AG09309 (cell line): Measurements from ENCODE around the gene EPS15.

ENCODE experiments used
- DNase-seq: peaks from one replicate; pipeline ENCODE4 v3.0.0-alpha.2; 2010; ENCODE audit warnings: low read depth
- H3K4me3 ChIP-seq: 2 replicates; pipeline ENCODE4 v1.5.1; 2011; ENCODE audit warnings: mild to moderate bottlenecking, low read depth, low read length, moderate library complexity; ENCODE audit not compliant: control insufficient read depth
- TF ChIP-seq, protein P1 (sequence below): IDR thresholded peaks from 2 replicates; pipeline ENCODE4 v1.5.1; 2011; ENCODE audit warnings: mild to moderate bottlenecking, low read depth, low read length, inconsistent platforms; ENCODE audit not compliant: insufficient read depth, control insufficient read depth; ENCODE audit errors: missing control alignments

Gene EPS15

DNA sequence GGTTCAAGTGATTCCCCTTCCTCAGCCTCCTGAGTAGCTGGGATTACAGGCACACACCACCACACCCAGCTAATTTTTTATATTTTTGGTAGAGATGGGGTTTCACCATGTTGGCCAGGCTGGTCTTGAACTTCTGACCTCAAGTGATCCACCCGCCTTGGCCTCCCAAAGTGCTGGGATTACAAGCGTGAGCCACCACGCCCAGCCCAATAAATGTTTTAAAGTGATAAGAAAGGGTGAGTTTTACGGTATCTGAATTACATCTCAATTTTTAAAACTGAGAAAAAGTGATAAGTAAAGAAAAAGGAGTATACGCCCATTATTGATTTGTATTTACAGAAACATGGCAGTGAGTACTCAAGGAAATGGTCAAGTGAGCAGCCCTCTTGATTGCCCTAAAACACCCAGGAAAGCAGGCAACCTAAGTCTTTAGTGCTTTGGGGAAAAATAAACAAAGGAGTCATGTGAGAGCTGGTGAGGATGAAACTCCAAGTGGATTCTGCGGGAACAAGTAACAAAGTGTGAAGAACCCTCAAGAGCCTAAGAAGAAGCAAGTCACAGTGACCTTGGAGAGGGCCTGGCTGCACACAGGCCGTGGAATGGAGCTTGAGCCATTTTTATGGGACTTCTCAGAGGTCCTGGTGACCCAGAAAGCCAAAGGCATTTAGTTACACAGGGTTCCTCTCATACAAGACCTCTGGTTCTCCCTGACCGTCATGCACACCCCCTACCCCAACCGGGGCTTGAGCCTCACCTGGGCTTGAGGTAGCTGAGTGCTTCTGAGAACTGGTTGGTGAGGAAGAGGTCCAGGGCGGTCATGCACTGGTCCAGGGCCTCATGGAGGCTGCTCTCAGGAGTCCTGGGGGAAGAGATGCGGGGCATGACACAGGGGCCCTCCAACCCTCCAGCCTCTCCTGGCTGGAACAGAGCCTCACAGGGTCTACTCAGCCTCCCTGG is 197.8 kb downstream of the EPS15 start:
- no peak for DNase-seq
- TF ChIP-seq, protein P1, sequence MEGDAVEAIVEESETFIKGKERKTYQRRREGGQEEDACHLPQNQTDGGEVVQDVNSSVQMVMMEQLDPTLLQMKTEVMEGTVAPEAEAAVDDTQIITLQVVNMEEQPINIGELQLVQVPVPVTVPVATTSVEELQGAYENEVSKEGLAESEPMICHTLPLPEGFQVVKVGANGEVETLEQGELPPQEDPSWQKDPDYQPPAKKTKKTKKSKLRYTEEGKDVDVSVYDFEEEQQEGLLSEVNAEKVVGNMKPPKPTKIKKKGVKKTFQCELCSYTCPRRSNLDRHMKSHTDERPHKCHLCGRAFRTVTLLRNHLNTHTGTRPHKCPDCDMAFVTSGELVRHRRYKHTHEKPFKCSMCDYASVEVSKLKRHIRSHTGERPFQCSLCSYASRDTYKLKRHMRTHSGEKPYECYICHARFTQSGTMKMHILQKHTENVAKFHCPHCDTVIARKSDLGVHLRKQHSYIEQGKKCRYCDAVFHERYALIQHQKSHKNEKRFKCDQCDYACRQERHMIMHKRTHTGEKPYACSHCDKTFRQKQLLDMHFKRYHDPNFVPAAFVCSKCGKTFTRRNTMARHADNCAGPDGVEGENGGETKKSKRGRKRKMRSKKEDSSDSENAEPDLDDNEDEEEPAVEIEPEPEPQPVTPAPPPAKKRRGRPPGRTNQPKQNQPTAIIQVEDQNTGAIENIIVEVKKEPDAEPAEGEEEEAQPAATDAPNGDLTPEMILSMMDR, result no peak
- H3K4me3 ChIP-seq, result no peak overlapping the region

DNA sequence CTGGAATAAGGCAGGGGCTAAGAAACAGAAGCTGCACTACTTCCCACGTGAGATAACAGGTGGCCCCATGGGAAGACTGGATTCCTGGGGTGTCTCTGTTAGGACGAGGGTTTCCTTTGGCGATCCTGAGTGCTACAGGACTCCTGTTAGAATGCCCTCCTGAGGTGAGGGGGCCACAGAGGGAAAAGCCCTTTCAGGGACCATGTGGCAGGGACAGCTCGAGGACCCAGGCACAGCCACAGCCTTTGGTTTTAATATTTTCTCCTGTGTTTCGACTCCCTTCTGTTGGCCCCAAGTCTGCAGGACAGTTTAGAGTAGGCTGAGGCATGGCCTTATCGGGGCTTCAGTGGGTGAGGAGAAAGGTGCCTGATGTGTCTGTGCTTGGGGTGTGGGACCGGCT is 201.3 kb downstream of the EPS15 start:
- H3K4me3 ChIP-seq, result no peak overlapping the region
- TF ChIP-seq, protein P1, result no peak
- no peak for DNase-seq

DNA sequence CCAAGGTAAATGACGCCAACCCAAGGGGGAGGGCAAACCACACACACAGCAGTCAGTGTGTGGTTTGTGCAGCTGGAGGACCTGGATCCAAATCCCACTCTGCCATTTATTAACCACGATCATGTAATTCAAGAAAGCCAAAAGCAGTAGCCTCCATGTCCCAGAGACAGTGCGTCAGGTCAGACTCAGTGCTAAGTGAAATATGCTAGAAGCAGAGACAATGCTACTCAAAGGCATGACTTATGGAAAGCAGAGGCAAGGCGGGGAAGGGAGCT is 202.3 kb downstream of the EPS15 start:
- no peak for DNase-seq
- TF ChIP-seq, protein P1, result no peak
- no peak overlapping the region for H3K4me3 ChIP-seq

DNA sequence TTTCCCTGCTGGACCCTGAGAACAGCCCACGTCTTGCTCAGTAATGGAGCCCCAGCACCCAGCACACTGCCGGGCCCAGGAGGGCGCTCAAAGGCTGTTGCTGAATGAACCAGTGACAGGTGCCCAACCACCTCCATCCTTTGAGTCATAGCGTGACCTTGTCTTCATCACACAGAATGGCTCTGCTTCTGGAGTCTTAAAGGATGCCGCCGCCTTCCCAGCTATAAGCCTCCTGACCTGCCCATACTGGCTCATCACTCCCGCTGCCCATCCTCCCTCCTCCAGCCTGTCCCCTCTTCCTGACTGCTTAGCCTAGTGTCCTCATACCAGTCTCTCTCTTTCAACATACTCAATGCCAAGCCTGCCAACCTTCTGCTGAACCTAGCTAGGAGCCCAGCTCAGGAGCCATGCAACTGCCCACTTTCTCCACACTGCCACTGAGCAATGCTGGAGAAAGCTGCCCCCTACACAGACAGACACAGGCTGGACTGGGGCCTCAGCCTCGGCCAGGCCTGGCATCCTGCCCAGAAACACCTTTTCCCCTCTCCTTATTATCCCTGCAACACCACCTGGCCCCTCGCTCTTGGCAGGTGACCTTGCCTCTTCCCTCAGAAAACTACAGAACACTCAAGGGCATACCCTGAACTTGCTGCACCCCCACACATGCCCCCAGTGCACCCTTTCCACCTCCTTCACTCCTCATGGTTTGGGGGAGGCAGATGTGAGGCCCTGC is 202.8 kb downstream of the EPS15 start:
- TF ChIP-seq, protein P1, result no peak
- no peak for DNase-seq
- no peak overlapping the region for H3K4me3 ChIP-seq

DNA sequence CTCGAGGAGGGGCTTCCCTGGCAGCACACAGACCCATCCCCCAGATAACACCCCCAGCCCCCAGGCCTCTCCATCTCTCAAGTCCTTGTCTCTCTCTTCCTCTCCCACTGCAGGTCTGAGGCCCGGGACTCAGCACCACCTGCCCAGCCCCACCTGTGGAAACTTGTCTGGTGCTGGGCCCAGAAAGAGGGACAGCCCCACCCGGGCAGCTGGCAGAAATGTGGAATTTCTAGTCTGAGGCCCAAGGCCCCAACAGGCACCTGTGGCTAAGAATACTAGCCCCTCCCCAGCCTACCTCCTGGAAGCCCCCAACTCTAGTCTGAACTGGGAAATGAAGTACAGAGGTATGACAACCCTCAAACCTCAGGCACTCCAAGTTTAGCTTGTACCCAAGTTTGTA is 204.1 kb downstream of the EPS15 start:
- TF ChIP-seq, protein P1, result no peak
- DNase-seq, result no peak
- H3K4me3 ChIP-seq, result no peak overlapping the region

DNA sequence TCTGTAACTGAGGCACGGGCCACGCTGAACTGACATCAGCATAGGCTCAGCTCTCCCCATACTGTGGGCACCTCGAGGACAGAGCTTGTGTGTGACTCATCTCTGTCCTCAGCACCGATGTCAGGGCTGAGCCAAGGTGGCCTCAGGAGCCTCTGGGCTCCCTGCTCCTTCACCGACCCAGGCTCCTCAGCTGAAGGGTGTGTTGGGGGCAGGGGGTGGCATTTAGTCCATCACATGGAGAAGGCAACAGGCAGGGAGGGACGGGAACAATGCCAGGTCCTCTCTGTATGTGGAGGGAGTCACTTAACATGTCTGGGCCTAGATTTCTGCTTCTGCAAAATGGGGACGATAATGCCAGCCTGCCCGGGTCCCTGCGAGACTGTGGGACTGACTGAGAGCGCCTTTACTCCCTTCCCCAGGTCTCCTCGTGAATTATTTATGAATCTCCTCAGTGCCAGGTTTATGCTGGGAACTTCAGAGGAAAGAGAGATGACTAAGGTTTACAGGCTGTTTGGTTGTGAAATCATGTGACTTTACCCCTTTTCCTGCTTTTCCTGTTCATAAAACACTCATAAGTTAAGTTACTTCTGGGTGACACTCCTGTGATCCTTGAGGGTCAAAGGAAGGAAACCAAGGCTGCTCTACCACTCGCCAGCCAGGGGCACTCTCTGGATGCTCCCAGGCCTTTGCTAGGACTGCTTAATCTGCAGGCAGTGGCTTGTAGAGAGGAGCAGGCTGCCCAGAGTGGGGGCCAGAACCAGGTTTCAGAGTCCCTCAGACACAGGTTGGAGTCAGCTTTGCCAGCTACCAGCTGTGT is 204.9 kb downstream of the EPS15 start:
- TF ChIP-seq, protein P1, result no peak
- no peak overlapping the region for H3K4me3 ChIP-seq
- DNase-seq, result peak; percentile 64
